ENCODE data around the gene SIGLEC6.

DNA sequence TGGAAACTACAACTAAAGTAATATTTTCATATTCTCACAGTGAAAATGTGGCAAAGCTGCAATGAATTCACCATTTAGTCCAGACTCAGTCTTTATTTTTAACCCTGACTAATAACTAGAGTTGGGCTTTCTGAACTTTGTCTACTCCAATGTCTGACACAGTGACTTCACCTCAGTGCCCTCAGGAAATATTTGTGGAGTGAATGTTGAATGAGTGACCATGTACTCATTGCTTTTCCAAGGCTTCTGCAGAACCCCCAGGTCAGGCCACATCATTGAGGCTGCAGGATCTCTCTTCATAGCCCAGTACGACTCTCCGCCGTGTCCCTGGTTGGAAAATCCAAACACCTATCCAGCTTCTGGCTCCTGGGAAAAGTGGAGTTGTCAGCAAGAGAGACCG, 41.4 kb upstream of the SIGLEC6 start:
- no peak for TF ChIP-seq FOXP2 (optimal IDR thresholded peaks at IDR 0.05; ENCODE audit: borderline replicate concordance, extremely low read depth, extremely low read length, insufficient read depth)
- TF ChIP-seq POLR2AphosphoS5 (IDR thresholded peaks at IDR 0.05; ENCODE audit: low read depth, low read length), result no peak
- TF ChIP-seq TAF1 (IDR thresholded peaks at IDR 0.05; ENCODE audit: borderline replicate concordance, insufficient read depth, low read length), result no peak
- no peak for TF ChIP-seq SIN3A (IDR thresholded peaks at IDR 0.05; ENCODE audit: borderline replicate concordance, insufficient read depth, low read length)
